HL-60 (cell line): ENCODE data around the gene LY86.
"Not testable (repeated sequence)": the region's sequence is repeated elsewhere in the genome, so short reads cannot be mapped to it uniquely, and the experiment has no call there.

ENCODE experiments used
- DNase-seq, 2 experiments: peaks; one replicate each; pipeline ENCODE4 v3.0.0-alpha.2; 2010 to 2020; ENCODE audit warnings: low read depth in 1 of 2, low spot score in 1 of 2
- H3K27ac ChIP-seq: fragments of 250-450 bp; sonication (Bioruptor Pico); replicated peaks from 2 replicates; pipeline ENCODE4 v1.5.1; 2020; ENCODE audit warnings: mild to moderate bottlenecking, moderate library complexity
- H3K27me3 ChIP-seq: fragments of 250-450 bp; sonication (Bioruptor Pico); 2 replicates; pipeline ENCODE4 v1.5.1; 2021; ENCODE audit warnings: mild to moderate bottlenecking, moderate library complexity; ENCODE audit not compliant: insufficient read depth, poor library complexity, severe bottlenecking
- H3K4me3 ChIP-seq: replicated peaks from 2 replicates; pipeline ENCODE4 v1.5.1; 2011; ENCODE audit warnings: mild to moderate bottlenecking, control low read depth, low read length; ENCODE audit not compliant: insufficient read depth
- GABPA ChIP-seq: IDR thresholded peaks from 2 replicates; pipeline ENCODE4 v1.6.1; 2012; ENCODE audit warnings: low read depth
- POLR2AphosphoS5 ChIP-seq: IDR thresholded peaks from 2 replicates; pipeline ENCODE4 v1.6.1; 2012; ENCODE audit warnings: low read depth
- SPI1 ChIP-seq: IDR thresholded peaks from 2 replicates; pipeline ENCODE4 v1.6.1; 2012; ENCODE audit warnings: low read depth, mild to moderate bottlenecking, borderline replicate concordance
- TF ChIP-seq, protein P1 (sequence below): IDR thresholded peaks from 2 replicates; pipeline ENCODE4 v1.6.1; 2012; ENCODE audit warnings: low read depth; ENCODE audit not compliant: insufficient replicate concordance
- TF ChIP-seq, protein P2 (sequence below): IDR thresholded peaks from one replicate; pipeline ENCODE4 v1.5.1; 2011; ENCODE audit warnings: low read length, control low read depth, inconsistent platforms; ENCODE audit not compliant: insufficient read depth

The LY86 gene

DNA sequence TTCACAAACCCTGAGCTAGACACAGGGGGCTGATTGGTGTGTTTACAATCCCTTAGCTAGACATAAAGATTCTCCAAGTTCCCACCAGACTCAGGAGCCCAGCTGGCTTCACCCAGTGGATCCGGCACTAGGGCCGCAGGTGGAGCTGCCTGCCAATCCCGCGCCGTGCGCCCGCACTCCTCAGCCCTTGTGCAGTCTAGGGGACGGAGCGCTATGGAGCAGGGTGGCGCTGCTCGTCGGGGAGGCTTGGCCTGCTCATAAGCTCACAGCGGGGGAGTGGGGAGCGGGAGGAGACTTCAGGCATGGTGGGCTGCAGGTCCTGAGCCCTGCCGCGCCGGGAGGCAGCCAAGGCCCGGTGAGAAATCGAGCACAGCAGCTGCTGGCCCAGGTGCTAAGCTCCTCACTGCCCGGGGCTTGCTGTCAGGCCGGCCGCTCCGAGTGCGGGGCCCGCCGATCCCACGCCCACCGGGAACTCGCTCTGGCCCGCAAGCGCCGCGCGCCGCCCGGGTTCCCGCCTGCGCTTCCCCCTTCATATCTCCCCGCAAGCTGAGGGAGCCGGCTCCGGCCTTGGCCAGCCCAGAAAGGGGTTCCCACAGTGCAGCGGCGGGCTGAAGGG is 24.7 kb downstream of the LY86 start:
- not testable (repeated sequence) for H3K27ac ChIP-seq, H3K4me3 ChIP-seq, H3K27me3 ChIP-seq, DNase-seq

DNA sequence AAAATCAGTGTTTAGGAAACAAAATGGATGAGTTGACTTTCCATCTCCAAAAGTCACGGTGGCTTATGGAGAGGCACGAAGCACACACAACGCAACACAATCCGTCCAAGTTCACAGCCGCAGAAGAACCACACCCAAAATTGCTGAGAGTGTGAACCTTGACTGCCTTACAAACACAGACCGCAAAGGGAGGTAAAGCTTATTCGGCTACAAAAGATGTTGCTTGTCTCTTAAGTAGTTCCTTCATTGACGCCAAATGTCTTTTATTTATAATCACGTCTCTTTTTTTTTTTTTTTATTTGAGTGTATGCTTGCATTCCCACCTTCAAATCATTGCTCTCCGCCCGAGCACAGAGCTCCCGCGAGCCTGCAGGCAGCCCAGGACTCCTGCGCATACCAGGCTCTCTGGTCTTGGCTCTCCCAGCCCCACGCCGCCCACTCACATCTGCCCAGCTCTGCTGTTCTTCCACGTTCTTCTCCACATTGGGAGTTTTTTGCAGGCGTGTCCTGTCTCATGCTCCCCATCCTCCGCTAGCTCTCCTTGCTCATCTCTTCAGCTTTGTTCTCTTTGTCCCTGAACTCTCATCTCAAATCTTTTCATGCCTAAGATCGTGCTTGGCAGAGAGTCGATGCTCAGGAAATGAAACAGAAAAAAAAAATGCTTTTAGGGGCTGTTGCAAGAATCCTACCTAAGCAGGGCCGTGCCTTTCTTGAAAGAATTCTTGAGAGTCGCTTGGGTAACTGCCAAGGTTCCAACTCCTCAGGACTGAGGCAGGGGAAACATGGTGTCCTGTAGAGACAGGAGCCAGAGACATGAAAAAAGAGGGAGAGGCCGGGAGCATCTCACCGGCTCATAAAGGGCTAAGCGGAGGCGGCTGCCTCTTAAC is 25.8 kb downstream of the LY86 start:
- Histone ChIP-seq H3K27ac (no peak overlapping the region), H3K4me3 (no peak overlapping the region), H3K27me3 (no peaks in the 10 kb centered on the region)
- TF ChIP-seq, protein P1, sequence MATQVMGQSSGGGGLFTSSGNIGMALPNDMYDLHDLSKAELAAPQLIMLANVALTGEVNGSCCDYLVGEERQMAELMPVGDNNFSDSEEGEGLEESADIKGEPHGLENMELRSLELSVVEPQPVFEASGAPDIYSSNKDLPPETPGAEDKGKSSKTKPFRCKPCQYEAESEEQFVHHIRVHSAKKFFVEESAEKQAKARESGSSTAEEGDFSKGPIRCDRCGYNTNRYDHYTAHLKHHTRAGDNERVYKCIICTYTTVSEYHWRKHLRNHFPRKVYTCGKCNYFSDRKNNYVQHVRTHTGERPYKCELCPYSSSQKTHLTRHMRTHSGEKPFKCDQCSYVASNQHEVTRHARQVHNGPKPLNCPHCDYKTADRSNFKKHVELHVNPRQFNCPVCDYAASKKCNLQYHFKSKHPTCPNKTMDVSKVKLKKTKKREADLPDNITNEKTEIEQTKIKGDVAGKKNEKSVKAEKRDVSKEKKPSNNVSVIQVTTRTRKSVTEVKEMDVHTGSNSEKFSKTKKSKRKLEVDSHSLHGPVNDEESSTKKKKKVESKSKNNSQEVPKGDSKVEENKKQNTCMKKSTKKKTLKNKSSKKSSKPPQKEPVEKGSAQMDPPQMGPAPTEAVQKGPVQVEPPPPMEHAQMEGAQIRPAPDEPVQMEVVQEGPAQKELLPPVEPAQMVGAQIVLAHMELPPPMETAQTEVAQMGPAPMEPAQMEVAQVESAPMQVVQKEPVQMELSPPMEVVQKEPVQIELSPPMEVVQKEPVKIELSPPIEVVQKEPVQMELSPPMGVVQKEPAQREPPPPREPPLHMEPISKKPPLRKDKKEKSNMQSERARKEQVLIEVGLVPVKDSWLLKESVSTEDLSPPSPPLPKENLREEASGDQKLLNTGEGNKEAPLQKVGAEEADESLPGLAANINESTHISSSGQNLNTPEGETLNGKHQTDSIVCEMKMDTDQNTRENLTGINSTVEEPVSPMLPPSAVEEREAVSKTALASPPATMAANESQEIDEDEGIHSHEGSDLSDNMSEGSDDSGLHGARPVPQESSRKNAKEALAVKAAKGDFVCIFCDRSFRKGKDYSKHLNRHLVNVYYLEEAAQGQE = no peak
- TF ChIP-seq POLR2AphosphoS5 (no peak), SPI1 (no peak), GABPA (no peak)
- TF ChIP-seq, protein P2, sequence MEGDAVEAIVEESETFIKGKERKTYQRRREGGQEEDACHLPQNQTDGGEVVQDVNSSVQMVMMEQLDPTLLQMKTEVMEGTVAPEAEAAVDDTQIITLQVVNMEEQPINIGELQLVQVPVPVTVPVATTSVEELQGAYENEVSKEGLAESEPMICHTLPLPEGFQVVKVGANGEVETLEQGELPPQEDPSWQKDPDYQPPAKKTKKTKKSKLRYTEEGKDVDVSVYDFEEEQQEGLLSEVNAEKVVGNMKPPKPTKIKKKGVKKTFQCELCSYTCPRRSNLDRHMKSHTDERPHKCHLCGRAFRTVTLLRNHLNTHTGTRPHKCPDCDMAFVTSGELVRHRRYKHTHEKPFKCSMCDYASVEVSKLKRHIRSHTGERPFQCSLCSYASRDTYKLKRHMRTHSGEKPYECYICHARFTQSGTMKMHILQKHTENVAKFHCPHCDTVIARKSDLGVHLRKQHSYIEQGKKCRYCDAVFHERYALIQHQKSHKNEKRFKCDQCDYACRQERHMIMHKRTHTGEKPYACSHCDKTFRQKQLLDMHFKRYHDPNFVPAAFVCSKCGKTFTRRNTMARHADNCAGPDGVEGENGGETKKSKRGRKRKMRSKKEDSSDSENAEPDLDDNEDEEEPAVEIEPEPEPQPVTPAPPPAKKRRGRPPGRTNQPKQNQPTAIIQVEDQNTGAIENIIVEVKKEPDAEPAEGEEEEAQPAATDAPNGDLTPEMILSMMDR = no peak
- DNase-seq = no peak

DNA sequence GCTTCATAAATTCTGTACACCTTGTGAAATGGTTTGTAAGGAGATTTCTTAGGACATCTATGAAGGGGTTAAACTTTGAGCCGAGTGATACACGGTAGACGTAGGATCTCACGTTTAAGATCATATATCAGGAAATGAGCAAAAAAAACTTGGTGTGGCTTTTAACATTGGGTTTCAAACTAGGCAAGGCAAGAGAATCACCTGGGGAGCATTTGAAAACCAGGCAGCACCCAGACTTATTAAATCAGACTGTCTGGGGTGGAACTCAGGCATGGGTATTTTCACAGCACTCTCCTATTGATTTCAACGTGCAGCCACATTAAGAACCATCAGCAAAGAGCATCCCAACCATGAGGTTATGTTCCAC is 26.4 kb downstream of the LY86 start:
- DNase-seq = no peak
- TF ChIP-seq POLR2AphosphoS5 (no peak), SPI1 (no peak), GABPA (no peak)
- TF ChIP-seq, protein P1 = no peak
- TF ChIP-seq, protein P2 = no peak
- Histone ChIP-seq H3K27me3 (no peaks in the 10 kb centered on the region), H3K4me3 (no peak overlapping the region), H3K27ac (no peak overlapping the region)

DNA sequence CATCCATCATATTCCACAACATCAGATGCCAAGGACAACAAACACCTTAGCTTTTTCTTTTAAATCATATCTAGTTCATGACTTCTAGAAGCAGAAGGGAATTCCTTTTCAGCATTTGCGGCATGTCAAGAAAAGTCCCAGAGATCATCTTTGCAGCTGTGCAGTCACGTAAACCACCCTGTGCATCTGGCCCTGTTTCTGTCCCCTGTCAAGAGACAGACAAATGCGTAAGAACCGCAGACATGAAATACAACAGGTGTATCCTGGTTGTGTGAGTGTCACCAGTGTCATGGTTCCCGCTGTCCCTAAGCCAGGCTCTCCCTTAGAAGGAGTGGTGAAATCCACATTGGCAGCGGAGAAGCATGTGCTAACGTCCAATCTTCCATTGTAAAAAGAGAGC is 28.1 kb downstream of the LY86 start:
- no peak for DNase-seq
- Histone ChIP-seq H3K4me3 (no peak overlapping the region), H3K27ac (no peak overlapping the region), H3K27me3 (no peaks in the 10 kb centered on the region)
- TF ChIP-seq POLR2AphosphoS5 = no peak
- TF ChIP-seq, protein P2 = no peak
- TF ChIP-seq SPI1 = no peak
- TF ChIP-seq, protein P1 = no peak
- no peak for TF ChIP-seq GABPA
